HG03139 (cell line): Measurements from ENCODE around the gene CFH.
A peak's percentile ranks its signal among the peaks of the same experiment; 100 is the strongest.
"Not testable (repeated sequence)": the region's sequence is repeated elsewhere in the genome, so short reads cannot be mapped to it uniquely, and the experiment has no call there.

Experiments used
- ATAC-seq: cut with Tn5 transposase; IDR thresholded peaks from one replicate; pipeline ENCODE4 v1.9.1; 2021; ENCODE audit not compliant: unreplicated experiment

Gene CFH

GRCh38 chr1:196661345-196661744 is 9.5 kb downstream of the CFH start:
- ATAC-seq, result no peak

GRCh38 chr1:196667131-196667530 is 15.3 kb downstream of the CFH start:
- ATAC-seq, result no peak

GRCh38 chr1:196669051-196669450 is 17.2 kb downstream of the CFH start:
- ATAC-seq, result no peak

GRCh38 chr1:196669693-196670092 is 17.9 kb downstream of the CFH start:
- ATAC-seq, result no peak

- ATAC-seq, result no peak
These were observed 23.1 kb downstream of the CFH start for GRCh38 chr1:196674908-196675307.

- no peak for ATAC-seq
These were observed 26.1 kb downstream of the CFH start for GRCh38 chr1:196677781-196678509.

- no peak for ATAC-seq
These were observed 26.7 kb downstream of the CFH start for GRCh38 chr1:196678510-196678884.

- no peak for ATAC-seq
These were observed 28.3 kb downstream of the CFH start for GRCh38 chr1:196680107-196680506.

- ATAC-seq, result no peak
These were observed 32.6 kb downstream of the CFH start for GRCh38 chr1:196684476-196684875.

- no peak for ATAC-seq
These were observed 33.7 kb downstream of the CFH start for GRCh38 chr1:196685506-196685905.

GRCh38 chr1:196689001-196689400 is 37.2 kb downstream of the CFH start:
- no peak for ATAC-seq

GRCh38 chr1:196690582-196690981 is 38.7 kb downstream of the CFH start:
- no peak for ATAC-seq

GRCh38 chr1:196698993-196699392 is 47.1 kb downstream of the CFH start:
- no peak for ATAC-seq

- no peak for ATAC-seq
These were observed 49.3 kb downstream of the CFH start for GRCh38 chr1:196701144-196701543.

- ATAC-seq, result not testable (repeated sequence)
These were observed 58.0 kb downstream of the CFH start for GRCh38 chr1:196709892-196710291.

- no peak for ATAC-seq
These were observed 66.0 kb downstream of the CFH start for GRCh38 chr1:196717868-196718267.

GRCh38 chr1:196723325-196724185 is 71.7 kb downstream of the CFH start:
- peak; percentile 99 for ATAC-seq

GRCh38 chr1:196732526-196732925 is 80.7 kb downstream of the CFH start:
- no peak for ATAC-seq

- ATAC-seq, result no peak
These were observed 81.5 kb downstream of the CFH start for GRCh38 chr1:196733091-196733970.

GRCh38 chr1:196734006-196734405 is 82.2 kb downstream of the CFH start:
- ATAC-seq, result no peak

- ATAC-seq, result no peak
These were observed 82.6 kb downstream of the CFH start for GRCh38 chr1:196734460-196734859.
